ENCODE measurements around the gene PDAP1. TPM values are rescaled to one million over a fixed set of nuclear protein-coding genes. Genes with fewer than 3 reads are reported as not detected.
"Not testable (repeated sequence)": the region's sequence is repeated elsewhere in the genome, so short reads cannot be mapped to it uniquely, and the experiment has no call there.

Gene PDAP1
- polyA plus RNA-seq, 1 of the 3 experiments (the other 2 are of a cell fraction): 389 TPM

DNA sequence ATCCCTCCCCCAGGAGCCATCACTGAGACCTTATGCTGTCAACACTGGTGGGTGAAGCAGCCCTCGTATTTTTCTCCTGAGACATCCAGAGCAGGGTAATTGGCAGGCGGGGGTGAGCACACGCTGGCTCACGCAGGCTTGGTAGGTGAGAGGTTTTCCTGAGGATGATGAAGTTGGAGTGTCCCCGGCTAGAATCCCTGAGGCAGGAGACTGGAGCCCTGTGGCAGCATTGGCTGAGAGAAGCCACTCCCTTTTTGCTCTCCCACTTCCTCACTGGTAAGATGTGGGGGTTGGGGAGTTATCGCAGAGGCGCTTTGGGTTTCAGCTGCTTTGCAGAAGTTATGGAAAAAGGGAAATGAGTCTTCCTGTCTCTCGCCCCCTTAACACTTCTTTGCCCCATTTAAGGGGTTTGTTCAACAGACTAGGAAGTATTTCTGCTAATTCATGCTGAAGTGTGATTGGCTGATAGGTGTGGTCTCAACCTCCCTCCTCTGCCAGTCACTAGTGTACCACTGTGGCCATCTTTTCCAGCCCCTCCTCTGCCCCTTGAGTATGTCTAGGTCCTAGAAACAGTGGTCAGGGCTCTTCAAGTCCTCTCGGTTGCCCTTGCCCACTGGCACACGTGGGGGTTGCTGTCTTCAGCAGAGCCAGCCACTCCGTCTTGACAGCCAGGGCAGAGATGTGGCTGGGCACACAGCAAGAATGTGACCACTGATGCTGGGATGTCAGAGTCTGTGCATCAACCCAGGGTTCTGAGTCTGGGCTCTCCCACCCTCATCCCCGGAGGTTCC is 28.2 kb downstream of the PDAP1 start (continued):
- TF ChIP-seq, protein P1, sequence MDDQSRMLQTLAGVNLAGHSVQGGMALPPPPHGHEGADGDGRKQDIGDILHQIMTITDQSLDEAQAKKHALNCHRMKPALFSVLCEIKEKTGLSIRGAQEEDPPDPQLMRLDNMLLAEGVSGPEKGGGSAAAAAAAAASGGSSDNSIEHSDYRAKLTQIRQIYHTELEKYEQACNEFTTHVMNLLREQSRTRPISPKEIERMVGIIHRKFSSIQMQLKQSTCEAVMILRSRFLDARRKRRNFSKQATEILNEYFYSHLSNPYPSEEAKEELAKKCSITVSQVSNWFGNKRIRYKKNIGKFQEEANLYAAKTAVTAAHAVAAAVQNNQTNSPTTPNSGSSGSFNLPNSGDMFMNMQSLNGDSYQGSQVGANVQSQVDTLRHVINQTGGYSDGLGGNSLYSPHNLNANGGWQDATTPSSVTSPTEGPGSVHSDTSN (IDR thresholded peaks at IDR 0.05): no peak
- TF ChIP-seq, protein P2, sequence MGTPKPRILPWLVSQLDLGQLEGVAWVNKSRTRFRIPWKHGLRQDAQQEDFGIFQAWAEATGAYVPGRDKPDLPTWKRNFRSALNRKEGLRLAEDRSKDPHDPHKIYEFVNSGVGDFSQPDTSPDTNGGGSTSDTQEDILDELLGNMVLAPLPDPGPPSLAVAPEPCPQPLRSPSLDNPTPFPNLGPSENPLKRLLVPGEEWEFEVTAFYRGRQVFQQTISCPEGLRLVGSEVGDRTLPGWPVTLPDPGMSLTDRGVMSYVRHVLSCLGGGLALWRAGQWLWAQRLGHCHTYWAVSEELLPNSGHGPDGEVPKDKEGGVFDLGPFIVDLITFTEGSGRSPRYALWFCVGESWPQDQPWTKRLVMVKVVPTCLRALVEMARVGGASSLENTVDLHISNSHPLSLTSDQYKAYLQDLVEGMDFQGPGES (IDR thresholded peaks at IDR 0.05; ENCODE audit: low read depth, low read length): no peak
- no peak for TF ChIP-seq RCOR1 (IDR thresholded peaks at IDR 0.05; ENCODE audit: low read length)
- TF ChIP-seq TCF12 (IDR thresholded peaks at IDR 0.05): no peak
- no peak for TF ChIP-seq RAD21 (IDR thresholded peaks at IDR 0.05; ENCODE audit: low read length)
- TF ChIP-seq GATA2 (CRISPR knock-in tag; IDR thresholded peaks at IDR 0.05): no peak

DNA sequence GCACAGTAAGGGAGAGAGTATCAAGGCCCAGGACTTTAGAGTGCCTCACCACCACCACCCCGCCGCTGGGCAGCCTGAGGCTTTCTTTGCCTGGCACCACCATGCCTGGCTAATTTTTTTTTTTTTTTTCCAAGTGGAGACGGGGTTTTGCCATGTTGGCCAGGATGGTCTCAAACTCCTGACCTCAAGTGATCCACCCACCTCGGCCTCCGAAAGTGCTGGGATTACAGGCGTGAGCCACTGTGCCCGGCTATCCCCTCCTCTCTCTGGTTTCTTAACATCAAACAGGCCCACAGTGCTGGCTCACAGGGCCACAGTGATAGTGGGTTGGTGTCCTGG is 28.7 kb downstream of the PDAP1 start:
- 0 out of 2 replicates have a peak overlapping the region, but pooled peaks have one; percentile 1 for H3K9ac ChIP-seq
- not testable (repeated sequence) for H3K4me3 ChIP-seq (ENCODE audit: low read depth in 2 of 2, low read length in 1 of 2)

GRCh38 chr7:99379043-99379577 is 29.3 kb downstream of the PDAP1 start:
- Histone ChIP-seq H3K36me3 (replicated peaks in 1 of 2; ENCODE audit: control insufficient read depth in 1 of 2, insufficient read depth in 2 of 2, low read length in 1 of 2) (peaks cover 0 to 37% of the 10 kb centered on the region in 2 experiments), H4K20me1 (ENCODE audit: insufficient read depth) (peaks cover 82% of the 10 kb centered on the region), H3K4me2 (peak overlapping the region; percentile 56), H3K9me2 (no peaks in the 10 kb centered on the region), H3K27ac (ENCODE audit: low read depth in 2 of 2, low read length in 1 of 2) (peak overlapping the region in 1 of 2 experiments; percentile 52; a peak in 2 of 4 replicates), H3F3A (replicated peaks; ENCODE audit: insufficient read depth) (peaks cover 27% of the 10 kb centered on the region), H3K4me1 (ENCODE audit: control insufficient read depth in 1 of 2, insufficient read depth in 2 of 2, low read depth in 1 of 2, low read length in 1 of 2) (peaks cover 23 to 27% of the 10 kb centered on the region in 2 experiments; a peak in 2 of 4 replicates), H2AFZ (ENCODE audit: low read depth) (no peak overlapping the region), H3K9ac (0 out of 2 replicates have a peak overlapping the region, but pooled peaks have one; percentile 1), H3K79me2 (ENCODE audit: insufficient read depth) (peaks cover 96% of the 10 kb centered on the region), H3K4me3 (ENCODE audit: low read depth in 2 of 2, low read length in 1 of 2) (no peak overlapping the region), H3K27me3 (ENCODE audit: insufficient read depth) (no peaks in the 10 kb centered on the region), H3K9me3 (no peaks in the 10 kb centered on the region)
- CTCF ChIA-PET: interaction anchor here (1.4 kb wide), 1 partner anchor 13 kb away, joined by 5 read pairs; no protein-coding TSS in a partner anchor
- no peak for DNase-seq
- TF ChIP-seq FOXJ3 (CRISPR knock-in tag; IDR thresholded peaks at IDR 0.05) (no peak), FOXM1 (IDR thresholded peaks at IDR 0.05; ENCODE audit: low read depth) (no peak), ELF1 (IDR thresholded peaks at IDR 0.05) (no peak), RXRA (IDR thresholded peaks at IDR 0.05; ENCODE audit: borderline replicate concordance, low read depth) (no peak), JUND (IDR thresholded peaks at IDR 0.05) (no peak), EZH2phosphoT487 (IDR thresholded peaks at IDR 0.05; ENCODE audit: borderline replicate concordance, low read depth) (no peak)
- TF ChIP-seq, protein P3, sequence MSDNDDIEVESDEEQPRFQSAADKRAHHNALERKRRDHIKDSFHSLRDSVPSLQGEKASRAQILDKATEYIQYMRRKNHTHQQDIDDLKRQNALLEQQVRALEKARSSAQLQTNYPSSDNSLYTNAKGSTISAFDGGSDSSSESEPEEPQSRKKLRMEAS (IDR thresholded peaks at IDR 0.05; ENCODE audit: low read depth): no peak
- POLR2A ChIA-PET: no interaction called here
- 67% methylated on average over 7 of the region's 7 CpGs for whole genome bisulfite sequencing (ENCODE audit: low lambda C conversion rate)

More for the DNA sequence above, 28.7 kb downstream of the PDAP1 start:
- DNase-seq; H3K27me3 ChIP-seq (ENCODE audit: insufficient read depth); POLR2A ChIA-PET; H3K9me2 ChIP-seq; CTCF ChIA-PET; H3K9me3 ChIP-seq; H2AFZ ChIP-seq (ENCODE audit: low read depth): not testable (repeated sequence)
- peaks cover 100% of the 10 kb centered on the region for H3K79me2 ChIP-seq (ENCODE audit: insufficient read depth)
- peaks cover 87% of the 10 kb centered on the region for H4K20me1 ChIP-seq (ENCODE audit: insufficient read depth)
- 90% methylated on average over 7 of the region's 7 CpGs for WGBS (ENCODE audit: low lambda C conversion rate)
- H3K4me2 ChIP-seq: peak overlapping the region; percentile 56
- H3F3A ChIP-seq (replicated peaks; ENCODE audit: insufficient read depth): peaks cover 27% of the 10 kb centered on the region
- peak overlapping the region in 1 of 2 experiments; percentile 52; a peak in 3 of 4 replicates for H3K27ac ChIP-seq (ENCODE audit: low read depth in 2 of 2, low read length in 1 of 2)
- H3K4me1 ChIP-seq (ENCODE audit: control insufficient read depth in 1 of 2, insufficient read depth in 2 of 2, low read depth in 1 of 2, low read length in 1 of 2): peaks cover 23 to 27% of the 10 kb centered on the region in 2 experiments; a peak in 2 of 4 replicates
- H3K36me3 ChIP-seq (replicated peaks in 1 of 2; ENCODE audit: control insufficient read depth in 1 of 2, insufficient read depth in 2 of 2, low read length in 1 of 2): peaks cover 0 to 37% of the 10 kb centered on the region in 2 experiments

All from SK-N-SH (cell line).